SKM-1 (cell line): ENCODE measurements around the gene BCHE.

Source experiments
- DNase-seq: peaks from one replicate; lab custom pipeline; 2025; ENCODE audit not compliant: unreplicated experiment; lab: John Stamatoyannopoulos, UW

BCHE gene

GRCh38 chr3:165837058-165837525, at the start of gene BCHE:
BCHE (minus strand) TSS chr3:165837423; CDS start chr3:165831033, 6,390 bp downstream.
- no peak for DNase-seq

DNA sequence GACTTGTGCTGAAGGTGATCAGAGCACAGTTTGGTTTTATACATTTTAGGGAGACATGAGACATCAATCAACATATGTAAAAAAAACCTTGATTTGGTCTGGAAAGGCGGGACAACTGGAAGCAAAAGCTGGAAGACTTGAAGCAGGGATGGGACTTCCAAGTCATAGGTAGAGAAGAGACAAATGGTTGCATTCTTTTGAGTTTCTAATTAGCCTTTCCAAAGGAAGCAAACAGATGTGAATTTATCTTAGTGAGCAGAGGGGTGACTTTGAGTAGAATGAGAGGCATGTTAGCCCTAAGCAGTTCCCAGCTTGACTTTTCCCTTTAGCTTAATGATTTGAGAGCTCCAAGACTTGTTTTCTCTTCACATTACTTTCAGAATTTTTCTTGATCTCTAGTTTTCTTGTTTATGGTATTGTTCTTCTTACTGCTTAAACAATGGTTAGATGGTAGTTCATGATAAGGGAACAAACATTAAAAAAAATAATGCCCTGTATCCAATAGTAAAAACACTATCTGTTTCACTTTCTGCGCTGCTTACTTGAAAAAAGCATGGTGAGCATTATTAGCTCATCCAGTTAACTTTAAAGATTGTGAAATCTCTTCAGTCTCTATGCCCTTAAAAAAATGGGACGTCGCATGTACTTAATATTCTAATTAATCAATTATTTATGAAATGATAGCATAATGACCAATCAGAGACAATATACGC, 48.5 kb upstream of the BCHE start:
- no peak for DNase-seq

DNA sequence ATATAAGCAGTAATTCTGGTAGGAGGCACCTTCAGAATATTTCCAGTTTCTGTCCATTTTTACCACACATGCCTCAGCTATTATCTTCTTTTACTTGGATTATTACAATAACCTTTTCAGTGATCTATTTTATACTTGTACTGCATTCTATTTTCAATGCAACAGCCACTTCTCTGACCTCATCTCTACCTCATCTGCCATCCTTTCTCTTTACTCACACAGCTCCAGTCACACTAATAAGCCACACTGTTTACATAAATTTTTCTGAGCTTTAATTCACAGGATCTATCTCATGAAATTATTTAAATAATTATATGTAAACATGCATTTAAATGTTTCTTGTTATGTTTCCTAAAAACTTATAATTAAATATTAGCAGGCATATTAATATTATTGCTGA, 47.3 kb upstream of the BCHE start:
- no peak for DNase-seq

DNA sequence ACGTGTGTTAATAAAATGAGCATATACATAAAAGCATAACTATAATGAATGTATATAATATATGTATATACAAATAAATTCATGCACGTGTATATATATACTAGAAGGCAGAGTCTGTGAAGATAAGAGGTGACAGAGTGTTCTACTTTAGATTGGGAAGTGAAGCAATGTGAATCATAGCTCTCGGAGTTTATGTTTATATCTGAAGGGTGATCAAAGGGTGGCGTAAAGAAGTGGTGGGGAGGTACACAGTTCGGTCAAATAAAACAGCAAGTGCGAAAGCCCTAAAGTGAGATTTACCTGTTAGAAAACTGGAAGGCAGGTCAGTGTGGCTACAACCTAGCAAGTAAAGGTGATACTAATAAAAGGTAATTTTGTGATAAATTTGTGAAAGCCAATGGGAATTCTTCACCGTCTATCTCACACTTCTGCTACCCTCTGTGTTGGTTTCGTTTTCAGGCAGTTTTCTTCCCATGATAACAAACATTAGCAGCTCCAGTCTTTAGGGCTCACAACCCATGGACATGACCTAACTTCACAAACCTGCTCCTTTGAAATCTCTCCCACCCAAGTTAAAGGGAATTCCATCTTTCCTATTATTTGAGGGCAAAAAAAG, 46.7 kb upstream of the BCHE start:
- DNase-seq = no peak

DNA sequence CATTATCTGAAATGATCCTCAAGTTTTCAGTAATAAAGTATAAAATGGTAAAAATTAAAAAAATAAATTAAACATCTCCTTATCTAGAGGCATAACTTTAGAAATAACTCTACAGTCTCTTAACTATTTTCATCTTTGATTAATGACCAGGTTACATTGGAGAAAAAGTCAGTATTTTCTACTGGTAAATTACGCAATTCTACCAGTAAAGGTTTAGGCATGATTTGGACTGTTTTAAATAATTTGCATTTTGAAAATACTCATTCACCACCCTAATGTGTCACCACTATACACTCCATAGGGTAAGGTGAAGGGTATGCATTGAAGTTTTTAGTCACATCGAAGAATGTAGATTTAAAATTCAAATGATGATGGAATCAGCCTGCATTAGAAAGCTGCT, 45.9 kb upstream of the BCHE start:
- DNase-seq = no peak

DNA sequence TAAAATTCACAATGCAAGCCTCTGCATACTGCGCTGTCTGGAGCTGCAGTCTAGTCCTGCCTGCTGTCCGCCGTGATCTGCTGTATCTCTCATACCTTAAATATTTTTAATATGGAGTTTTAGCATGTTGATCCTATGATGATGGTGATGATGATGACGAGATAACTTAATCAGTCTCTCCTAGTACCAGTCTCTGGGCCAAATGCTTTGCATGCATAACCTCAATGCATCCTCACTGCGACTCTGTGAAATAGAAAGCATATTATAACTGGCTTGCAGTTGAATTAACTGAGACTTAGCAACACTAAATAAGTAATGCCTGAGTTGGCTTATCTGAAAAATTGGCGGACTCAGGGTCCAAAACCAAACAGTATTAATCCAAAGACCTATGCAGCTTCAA, 38.4 kb upstream of the BCHE start:
- DNase-seq = no peak

DNA sequence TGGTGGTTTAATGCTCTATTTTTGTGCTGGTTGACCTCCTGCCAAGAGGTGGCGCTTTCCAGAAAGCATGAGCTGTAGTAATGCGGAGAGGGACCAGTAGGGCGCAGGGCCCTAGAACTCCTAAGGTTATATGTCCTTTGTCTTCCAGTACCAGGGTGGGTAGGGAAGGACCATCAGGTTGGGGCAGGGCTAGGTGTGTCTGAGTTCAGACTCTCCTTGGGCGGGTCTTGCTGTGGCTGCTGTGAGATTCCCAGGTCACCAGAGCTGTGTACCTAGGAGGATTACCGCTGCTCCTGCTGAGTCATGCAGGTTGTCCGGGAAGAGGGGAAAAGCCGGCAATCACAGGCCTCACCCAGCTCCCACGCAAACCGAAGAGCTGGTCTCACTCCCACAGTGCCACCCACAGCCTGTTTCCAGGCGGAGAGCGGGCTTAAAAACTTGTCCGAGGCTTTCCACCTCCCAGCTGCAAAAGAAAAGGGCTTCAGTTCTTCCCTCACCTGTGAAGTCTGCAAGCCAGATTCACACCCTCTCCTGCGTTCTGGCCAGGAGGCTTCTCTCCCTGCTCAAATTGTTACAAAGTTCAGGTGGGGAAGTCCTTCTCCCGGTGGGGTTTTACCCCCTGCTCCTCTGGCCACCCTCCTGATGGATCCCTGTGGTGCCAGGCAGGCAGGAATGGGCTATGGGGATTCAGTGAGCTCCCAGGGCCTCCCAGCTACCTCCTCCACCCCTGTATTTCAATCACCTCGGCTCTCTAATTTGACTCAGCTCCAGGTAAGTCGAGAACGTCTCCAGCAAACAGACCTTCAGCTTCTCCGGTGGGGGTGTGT, 37.7 kb upstream of the BCHE start:
- DNase-seq = no peak

- DNase-seq = no peak
Measured at GRCh38 chr3:165868088-165868487, 30.9 kb upstream of the BCHE start.

DNA sequence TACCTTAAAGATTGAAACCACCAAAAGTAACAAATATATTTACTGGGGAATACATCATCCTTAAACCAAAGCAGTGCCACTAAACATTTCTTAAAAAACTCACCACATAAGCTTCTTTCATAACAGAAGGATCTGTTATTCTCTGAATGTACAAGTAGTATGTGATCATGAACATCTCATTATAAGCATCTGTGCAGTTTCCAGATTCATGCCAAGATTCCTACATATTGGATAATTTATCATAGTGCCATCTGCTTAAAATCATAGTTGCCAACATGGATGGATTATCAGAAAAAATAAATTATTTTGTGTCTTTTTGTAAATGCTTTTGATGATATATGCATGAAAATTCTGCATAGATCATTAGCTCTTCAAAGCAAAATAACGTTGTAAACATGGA, 21.8 kb upstream of the BCHE start:
- DNase-seq = no peak

- no peak for DNase-seq
Measured at GRCh38 chr3:165855581-165855980, 18.4 kb upstream of the BCHE start.

DNA sequence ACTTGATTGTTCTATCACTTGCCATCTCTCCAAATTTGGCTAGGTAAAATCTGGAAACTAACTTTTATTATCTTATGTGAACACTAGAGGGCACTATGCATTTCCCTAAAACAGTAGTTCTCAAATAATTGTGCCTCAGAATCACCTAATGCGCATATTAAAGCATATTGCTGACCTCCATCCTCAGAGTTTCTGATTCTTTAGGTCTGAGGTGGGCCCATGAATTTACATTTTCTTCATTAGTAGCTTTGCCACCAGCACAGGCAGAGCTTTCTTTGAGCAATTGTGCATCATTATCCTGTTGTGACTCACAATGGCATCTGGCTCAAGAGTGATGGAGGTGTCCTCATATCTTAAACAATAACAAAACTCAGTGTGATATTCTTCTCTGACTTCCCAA, 17.5 kb upstream of the BCHE start:
- peak; percentile 35 for DNase-seq

- DNase-seq = no peak
Measured at GRCh38 chr3:165852711-165853110, 15.5 kb upstream of the BCHE start.

GRCh38 chr3:165852191-165852590, 15.0 kb upstream of the BCHE start:
- no peak for DNase-seq

DNA sequence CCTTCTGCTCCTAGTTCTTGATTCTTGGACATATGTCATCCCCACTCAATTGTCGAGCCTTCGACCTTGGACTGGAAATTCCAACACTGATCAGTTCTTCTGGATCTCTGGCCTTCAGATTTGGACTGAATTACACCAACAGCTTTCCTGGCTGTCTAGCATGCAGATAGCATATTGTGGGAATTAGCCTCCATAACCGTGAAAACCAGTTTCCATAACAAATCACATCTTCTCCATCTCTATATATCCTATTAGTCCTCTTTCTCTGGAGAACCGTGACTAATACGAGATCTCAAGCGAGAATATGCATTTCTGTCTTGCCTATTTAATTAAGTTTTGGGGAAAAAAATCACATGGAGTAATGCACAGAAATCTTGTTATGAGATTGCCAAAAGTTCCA, 8.8 kb upstream of the BCHE start:
- no peak for DNase-seq

- DNase-seq = no peak
Measured at GRCh38 chr3:165839296-165840076, 2.3 kb upstream of the BCHE start.

DNA sequence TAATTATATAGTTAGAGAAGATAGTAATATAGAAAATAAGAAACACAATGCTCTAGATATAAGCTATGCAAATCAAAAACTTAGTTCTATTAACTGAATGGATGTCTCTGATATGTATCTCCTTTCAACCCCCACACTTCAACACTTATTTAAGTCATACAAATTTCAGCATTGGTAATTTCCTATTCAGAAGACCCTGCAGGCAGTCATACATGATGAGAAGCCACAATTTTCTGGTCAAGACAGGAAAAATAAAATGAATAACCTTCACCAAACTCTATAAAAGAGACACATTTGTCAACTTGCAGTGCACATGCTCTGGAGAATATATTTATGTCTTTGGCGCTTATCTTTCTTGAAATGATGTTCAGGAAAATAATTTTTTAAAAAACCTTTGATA, 578 bp upstream of the BCHE start:
- DNase-seq = no peak

- DNase-seq = no peak
Measured at GRCh38 chr3:165835431-165835830, 1.8 kb downstream of the BCHE start.

- no peak for DNase-seq
Measured at GRCh38 chr3:165830746-165831145, 6.5 kb downstream of the BCHE start.

DNA sequence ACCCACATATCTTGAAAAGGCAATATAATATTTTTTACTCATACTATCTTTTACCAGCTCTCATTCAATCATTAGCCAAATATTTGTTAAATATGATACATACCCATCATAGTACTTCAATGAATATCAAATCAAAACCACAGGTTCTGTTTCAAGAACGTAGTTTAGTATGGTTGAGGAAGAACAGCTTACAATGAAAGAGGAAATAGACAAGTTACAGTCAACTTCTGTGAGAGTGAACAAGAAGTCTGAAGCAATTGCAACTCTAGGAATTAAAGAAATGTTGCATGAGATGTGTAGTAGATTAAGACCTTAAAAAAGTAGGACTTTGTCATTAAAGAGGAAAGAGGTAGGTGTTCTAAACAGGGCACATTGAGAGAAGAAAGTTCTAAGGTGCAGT, 9.3 kb downstream of the BCHE start:
- no peak for DNase-seq

GRCh38 chr3:165827233-165827632, 10.0 kb downstream of the BCHE start:
- no peak for DNase-seq

GRCh38 chr3:165820671-165821123, 16.5 kb downstream of the BCHE start:
- no peak for DNase-seq
